GM12874 (cell line): Measurements from ENCODE around the gene STARD3.

Source experiments
- CTCF ChIP-seq: IDR thresholded peaks from 2 replicates; pipeline ENCODE4 v1.5.1; 2011; ENCODE audit warnings: low read depth, mild to moderate bottlenecking, control low read depth, low read length, moderate library complexity; ENCODE audit not compliant: insufficient read depth

STARD3 gene

DNA sequence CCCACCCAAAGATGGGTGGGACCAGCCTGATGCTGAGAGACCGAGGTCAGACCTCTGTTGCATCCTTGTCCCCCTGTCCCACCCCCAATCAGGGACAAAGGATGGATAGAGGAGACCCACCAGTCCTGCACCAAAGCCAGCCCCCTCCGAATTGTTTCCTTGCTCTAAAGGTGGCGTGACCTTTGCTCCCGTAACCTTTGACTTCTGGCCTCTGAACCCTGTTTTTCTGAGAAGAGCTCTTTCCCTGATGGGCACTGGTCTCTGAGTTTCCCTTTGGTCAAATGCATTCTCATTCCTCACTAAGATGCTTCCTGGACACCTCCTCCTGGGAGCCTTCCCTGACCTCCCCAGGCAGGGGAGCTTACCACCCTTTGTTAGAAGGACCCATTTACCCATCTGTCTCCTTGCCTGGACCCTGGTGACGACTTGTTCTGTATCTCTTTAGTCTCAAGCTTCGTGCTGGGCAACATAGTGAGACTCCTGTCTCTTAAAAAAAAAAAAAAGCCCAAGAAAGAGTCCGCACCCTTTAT is 23.9 kb upstream of the STARD3 start:
- TF ChIP-seq CTCF: no peak

DNA sequence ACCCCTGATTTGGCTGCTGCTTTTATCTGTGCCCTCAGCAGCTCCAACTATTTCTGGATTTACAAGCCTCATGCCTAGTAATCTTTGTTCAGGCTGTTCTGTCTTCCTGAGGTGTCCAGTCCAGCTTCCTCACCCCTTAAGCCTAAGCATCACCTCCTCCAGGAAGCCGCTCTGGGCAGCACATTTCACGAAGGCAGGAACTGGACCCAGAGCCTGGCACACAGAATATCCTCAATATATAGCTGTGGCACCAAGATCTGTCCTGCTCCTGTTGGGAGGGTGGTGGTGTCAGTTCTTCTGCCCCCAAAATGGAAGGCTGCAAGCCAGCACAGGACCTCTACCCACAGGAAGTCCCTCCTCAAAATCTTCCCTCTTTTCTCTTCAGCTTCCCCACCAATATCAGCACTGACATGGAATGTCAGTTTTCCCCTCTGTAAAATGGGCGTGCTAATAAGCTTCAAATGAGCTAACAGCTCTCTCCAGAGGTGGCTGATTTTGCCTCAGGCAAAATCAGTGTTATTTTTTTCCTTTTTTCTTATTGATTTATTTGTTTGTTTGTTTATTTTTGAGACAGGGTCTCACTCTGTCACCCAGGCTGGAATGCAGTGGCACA is 22.3 kb upstream of the STARD3 start:
- no peak for TF ChIP-seq CTCF

- TF ChIP-seq CTCF: no peak
These were observed 21.5 kb upstream of the STARD3 start for GRCh38 chr17:39615434-39615833.

DNA sequence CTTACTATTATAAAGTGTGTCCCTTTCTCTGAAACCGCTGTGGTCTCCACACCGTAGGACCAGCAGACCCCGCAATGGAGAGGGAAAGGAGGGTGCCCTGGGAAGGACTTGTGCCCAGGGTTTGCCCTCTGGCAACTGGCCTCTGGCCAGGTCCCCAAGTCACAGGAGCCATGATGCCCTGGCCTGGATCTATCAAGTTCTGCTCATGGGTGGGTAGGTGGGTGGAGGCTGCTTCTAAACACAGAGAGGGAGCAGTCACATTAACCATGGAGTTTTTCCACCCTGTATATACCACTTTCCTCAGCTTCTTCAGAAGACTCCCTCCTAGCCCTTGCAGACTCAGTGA is 19.9 kb upstream of the STARD3 start:
- TF ChIP-seq CTCF: no peak

DNA sequence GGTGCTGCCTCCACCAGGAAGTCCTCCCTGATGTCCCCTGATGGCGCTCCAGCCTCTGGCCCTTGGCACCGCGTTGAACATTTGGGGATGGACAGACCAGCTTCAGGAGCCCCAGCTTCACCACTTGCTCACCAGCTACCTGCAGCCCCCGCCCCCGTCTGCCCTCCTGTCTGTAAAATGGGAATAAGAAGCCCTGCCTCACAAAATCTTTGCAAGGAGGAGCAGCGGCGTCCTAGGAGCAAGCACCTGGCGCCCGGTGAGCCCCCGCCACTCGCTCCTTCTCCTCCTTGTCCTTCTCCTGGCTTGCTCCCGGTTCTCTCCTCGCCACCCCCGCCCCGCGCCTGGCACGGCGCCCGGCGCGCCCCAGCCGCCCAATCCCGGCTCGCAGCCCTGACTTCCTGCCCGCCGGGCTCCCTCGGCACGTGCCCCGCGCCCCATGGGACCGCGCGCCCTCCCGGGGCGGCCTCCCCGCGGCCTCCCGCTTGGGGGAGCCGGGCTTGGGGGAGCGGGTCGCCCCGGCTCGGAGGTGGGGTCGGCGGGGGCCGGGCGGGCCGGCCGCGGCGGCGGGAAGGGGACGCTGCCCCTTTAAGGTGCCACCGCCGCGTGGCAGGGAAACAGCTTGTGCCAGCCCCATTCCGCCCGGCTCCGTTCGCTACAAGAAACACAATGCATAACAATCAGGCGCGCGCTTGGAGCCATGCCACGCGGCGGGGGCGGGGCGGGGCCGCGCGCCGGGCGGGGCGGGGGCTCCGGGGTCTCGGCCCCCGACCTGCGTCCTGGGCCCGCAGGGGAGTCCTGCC is 19.3 kb upstream of the STARD3 start:
- no peak for TF ChIP-seq CTCF

DNA sequence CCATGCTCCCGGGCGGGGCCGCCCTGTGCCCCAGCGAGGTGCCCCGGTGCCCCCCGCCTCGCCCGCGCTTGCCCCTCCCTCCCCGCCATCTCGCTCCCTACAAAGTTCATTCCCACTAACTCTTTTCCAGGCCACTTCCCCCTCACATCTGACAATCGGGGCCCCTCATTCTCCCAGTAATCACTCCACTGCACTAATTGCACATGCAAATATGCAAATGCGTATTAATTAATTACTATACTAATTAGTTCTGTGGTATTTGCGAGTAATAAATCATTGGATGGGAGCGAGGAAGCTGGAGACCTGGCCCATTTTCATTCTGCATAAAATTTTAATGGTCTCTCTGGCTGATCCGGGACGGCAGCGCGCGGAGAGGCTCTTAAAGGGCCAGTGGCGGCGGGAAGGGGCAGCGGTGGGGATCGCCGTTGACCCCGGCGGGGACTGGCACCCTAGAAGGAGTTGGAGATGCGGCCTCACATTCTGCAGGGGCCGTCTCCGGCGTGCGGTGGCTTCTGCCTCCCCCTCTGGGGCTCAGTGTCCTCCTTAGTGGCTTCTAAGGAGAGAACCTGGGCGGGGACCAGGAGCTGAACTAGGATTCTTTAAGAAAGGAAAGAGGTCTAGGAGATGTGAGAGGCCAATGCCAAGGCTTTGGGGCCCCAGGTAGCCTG is 18.6 kb upstream of the STARD3 start:
- TF ChIP-seq CTCF: no peak

DNA sequence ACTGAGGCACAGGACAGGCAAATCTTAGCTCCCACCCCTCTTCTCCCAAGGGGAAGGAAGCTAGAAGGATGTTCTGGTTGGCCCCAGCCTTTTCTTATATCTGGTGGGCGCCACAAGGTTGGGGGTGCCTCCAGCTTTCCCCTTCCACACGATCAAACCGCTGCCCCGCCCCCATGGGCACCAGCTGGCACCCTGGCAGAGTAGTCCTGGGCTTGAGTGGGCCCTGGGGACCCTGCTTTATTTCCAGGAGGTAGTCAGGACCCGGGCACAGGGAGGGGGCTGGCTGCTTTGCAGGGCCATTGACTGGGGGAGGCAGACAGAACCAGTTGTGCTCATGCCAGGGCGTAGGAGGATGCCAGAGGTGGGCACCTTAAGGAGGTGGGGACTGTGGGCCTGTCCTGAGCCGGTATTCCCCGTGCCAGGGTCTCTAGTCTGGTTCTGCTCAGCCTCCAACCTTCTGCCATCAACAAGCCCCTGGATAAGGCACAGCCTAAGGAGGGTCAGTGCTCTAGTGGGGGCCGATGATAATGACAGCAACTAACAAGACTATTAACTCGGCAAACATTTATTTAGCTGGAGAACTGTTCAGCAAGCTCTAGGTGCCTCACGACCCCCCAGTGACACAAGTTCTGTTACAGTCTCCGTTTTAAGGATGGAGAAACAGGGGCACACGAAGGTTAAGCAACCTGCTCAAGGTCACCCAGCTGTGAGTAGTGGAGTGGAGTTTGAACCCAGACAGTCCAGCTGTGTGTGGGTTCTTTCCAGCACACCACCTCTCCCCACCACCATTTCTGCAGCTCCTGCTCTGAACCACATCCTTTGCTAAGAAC is 17.8 kb upstream of the STARD3 start:
- no peak for TF ChIP-seq CTCF
